HFFc6 (cell line): Measurements from ENCODE around the gene TPPP3. TPM values are rescaled to one million over a fixed set of nuclear protein-coding genes. Genes with fewer than 3 reads are reported as not detected.
"Not testable (repeated sequence)": the region's sequence is repeated elsewhere in the genome, so short reads cannot be mapped to it uniquely, and the experiment has no call there.

Experiments
- DNase-seq: peaks from one replicate; pipeline ENCODE4 v3.0.0-alpha.2; 2018
- H3K27ac Mint-ChIP-seq: 2 replicates; pipeline ENCODE4 v1.8.0; 2020; ENCODE audit warnings: mild to moderate bottlenecking, mixed read lengths
- H3K27me3 Mint-ChIP-seq: 2 replicates; pipeline ENCODE4 v1.8.0; 2021; ENCODE audit warnings: mild to moderate bottlenecking, moderate library complexity, mixed read lengths; ENCODE audit not compliant: insufficient read depth
- H3K36me3 Mint-ChIP-seq: 2 replicates; pipeline ENCODE4 v1.8.0; 2021; ENCODE audit warnings: low read depth, mixed read lengths
- H3K4me1 Mint-ChIP-seq: 2 replicates; pipeline ENCODE4 v1.8.0; 2020; ENCODE audit warnings: low read depth, mixed read lengths
- H3K4me3 Mint-ChIP-seq: 2 replicates; pipeline ENCODE4 v1.8.0; 2020; ENCODE audit warnings: mild to moderate bottlenecking, moderate library complexity, mixed read lengths
- H3K9me3 Mint-ChIP-seq: 2 replicates; pipeline ENCODE4 v1.8.0; 2020; ENCODE audit warnings: mild to moderate bottlenecking, mixed read lengths
- total RNA-seq, 6 experiments: library from RNA; stranded (reverse); fragmentation: NEBNext Ultra II Directional; extraction: Animal tissue kit (Norgen Biotek cat#: 25700); gene quantifications; 2 replicates in 1 of 6; 3 replicates in 5 of 6; pipeline ENCODE4 v1.2.3, GENCODE V29; 2021
- TF ChIP-seq, protein P1 (sequence below): fragments of 200-600 bp; sonication (generic); IDR thresholded peaks from 2 replicates; pipeline ENCODE4 v1.5.0; 2021; ENCODE audit warnings: antibody characterized with exemption, mild to moderate bottlenecking

The TPPP3 gene
- total RNA-seq, 6 experiments from 2014 or later = 0.21 to 0.28 TPM; not detected in 4

DNA sequence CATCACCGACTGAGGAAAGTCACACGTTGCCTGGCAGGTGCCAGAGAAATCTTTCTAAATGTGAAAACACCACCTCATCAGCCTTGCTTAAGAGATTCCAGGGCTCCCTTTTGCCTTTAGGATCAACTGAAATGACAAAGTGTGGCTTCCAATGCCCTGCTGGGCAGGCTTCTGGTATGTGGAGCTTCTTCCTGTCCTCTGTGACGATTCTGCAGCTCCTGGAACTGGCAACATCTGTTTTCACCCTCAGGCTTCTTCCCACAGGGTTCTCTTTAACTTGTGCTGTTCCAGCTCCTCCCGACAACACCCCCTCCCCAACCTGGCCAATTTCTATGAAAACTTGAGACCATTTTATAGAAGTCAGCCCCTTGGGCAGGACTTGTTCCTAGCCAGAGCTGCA is 27.7 kb upstream of the TPPP3 start:
- H3K27me3 Mint-ChIP-seq = peaks cover 23% of the 10 kb centered on the region
- TF ChIP-seq, protein P1, sequence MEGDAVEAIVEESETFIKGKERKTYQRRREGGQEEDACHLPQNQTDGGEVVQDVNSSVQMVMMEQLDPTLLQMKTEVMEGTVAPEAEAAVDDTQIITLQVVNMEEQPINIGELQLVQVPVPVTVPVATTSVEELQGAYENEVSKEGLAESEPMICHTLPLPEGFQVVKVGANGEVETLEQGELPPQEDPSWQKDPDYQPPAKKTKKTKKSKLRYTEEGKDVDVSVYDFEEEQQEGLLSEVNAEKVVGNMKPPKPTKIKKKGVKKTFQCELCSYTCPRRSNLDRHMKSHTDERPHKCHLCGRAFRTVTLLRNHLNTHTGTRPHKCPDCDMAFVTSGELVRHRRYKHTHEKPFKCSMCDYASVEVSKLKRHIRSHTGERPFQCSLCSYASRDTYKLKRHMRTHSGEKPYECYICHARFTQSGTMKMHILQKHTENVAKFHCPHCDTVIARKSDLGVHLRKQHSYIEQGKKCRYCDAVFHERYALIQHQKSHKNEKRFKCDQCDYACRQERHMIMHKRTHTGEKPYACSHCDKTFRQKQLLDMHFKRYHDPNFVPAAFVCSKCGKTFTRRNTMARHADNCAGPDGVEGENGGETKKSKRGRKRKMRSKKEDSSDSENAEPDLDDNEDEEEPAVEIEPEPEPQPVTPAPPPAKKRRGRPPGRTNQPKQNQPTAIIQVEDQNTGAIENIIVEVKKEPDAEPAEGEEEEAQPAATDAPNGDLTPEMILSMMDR = no peak
- no peak for DNase-seq
- H3K27ac Mint-ChIP-seq = no peak overlapping the region
- no peak overlapping the region for H3K4me3 Mint-ChIP-seq
- peaks cover 19% of the 10 kb centered on the region for H3K4me1 Mint-ChIP-seq
- no peaks in the 10 kb centered on the region for H3K36me3 Mint-ChIP-seq
- no peaks in the 10 kb centered on the region for H3K9me3 Mint-ChIP-seq

DNA sequence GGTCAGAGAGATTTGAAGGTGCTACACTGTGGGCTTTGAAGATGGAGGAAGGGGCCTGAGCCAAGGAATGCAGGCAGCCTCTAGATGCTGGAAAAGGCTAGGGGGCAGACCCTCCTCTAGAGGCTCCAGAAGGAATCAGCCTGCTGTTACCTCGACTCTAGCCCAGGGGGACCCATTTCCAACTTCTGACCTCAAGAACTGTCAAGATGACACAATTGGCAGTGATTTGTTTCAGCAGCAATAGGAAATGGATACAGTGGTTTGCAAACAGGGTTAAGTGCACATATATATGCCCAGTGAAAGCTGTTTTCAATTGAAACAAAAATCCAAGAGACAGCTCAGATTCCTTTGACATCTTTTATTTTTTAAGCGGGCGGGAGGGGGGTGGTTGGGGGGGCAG is 26.6 kb upstream of the TPPP3 start:
- H3K27me3 Mint-ChIP-seq = peaks cover 14% of the 10 kb centered on the region
- no peaks in the 10 kb centered on the region for H3K9me3 Mint-ChIP-seq
- no peak overlapping the region for H3K4me3 Mint-ChIP-seq
- no peak for DNase-seq
- peaks cover 25% of the 10 kb centered on the region for H3K4me1 Mint-ChIP-seq
- no peak overlapping the region for H3K27ac Mint-ChIP-seq
- TF ChIP-seq, protein P1 = peak; percentile 12; the same call in 1 of the 2 replicates
- no peaks in the 10 kb centered on the region for H3K36me3 Mint-ChIP-seq

DNA sequence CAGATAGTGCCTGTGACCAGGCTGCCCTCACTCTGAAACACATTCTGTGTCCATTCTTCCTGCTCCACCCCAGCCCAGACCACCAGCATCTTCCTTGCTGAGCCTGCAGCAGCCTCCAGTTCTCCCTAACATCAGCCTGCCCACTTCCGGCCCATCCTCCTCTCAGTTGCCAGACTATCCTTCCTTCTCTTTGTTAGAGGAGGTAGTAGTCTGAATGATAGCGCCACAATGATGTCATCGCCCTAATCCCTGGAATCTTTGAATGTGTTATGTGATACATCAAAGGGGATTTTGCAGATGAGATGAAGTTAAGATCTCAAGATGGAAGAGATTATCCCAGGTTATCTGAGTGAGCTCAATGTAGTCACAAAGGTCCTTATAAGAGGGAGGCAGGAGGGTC is 26.2 kb upstream of the TPPP3 start:
- no peak for DNase-seq
- H3K9me3 Mint-ChIP-seq = no peaks in the 10 kb centered on the region
- TF ChIP-seq, protein P1 = no peak
- H3K36me3 Mint-ChIP-seq = no peaks in the 10 kb centered on the region
- H3K27me3 Mint-ChIP-seq = peaks cover 13% of the 10 kb centered on the region
- peaks cover 26% of the 10 kb centered on the region for H3K4me1 Mint-ChIP-seq
- H3K27ac Mint-ChIP-seq = no peak overlapping the region
- H3K4me3 Mint-ChIP-seq = no peak overlapping the region

DNA sequence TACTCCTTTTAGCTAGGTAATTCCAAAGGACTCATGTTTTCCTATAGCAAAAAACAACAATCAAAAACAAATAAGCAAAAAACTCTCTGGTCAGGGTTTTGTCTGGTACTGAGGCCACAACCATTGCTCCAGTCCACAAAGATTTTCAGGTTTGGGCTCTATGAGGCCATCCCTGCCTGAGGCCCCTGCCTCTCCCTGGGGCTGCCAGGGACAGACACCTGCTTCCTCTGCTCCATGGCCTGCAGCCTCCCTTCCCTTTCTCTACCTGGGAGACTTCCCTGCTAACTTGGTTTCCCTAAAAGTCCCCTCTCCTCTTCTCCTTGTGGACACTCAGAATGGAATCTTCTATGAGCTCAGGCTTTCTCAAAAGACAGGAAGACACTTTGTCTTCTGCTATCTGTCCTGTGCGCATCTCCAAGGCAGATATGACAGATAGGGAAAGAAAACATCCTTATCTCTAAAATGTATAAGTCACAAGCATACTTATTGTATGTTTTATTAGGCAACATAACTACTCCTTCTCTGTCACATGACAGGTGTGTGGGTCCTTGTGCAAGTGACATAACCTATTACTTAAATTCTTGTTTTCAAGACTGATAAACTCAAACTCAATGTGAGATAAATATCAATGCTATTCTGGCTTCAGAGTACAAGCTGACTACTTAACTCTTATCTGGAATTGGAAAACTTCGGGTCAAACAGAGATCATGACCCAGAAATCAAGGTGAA is 24.2 kb upstream of the TPPP3 start:
- H3K27ac Mint-ChIP-seq = no peak overlapping the region
- no peaks in the 10 kb centered on the region for H3K36me3 Mint-ChIP-seq
- H3K27me3 Mint-ChIP-seq = peaks cover 10% of the 10 kb centered on the region
- TF ChIP-seq, protein P1 = no peak
- H3K9me3 Mint-ChIP-seq = no peaks in the 10 kb centered on the region
- no peak for DNase-seq
- H3K4me1 Mint-ChIP-seq = peaks cover 33% of the 10 kb centered on the region
- H3K4me3 Mint-ChIP-seq = no peak overlapping the region; the same call in 1 of the 2 replicates

DNA sequence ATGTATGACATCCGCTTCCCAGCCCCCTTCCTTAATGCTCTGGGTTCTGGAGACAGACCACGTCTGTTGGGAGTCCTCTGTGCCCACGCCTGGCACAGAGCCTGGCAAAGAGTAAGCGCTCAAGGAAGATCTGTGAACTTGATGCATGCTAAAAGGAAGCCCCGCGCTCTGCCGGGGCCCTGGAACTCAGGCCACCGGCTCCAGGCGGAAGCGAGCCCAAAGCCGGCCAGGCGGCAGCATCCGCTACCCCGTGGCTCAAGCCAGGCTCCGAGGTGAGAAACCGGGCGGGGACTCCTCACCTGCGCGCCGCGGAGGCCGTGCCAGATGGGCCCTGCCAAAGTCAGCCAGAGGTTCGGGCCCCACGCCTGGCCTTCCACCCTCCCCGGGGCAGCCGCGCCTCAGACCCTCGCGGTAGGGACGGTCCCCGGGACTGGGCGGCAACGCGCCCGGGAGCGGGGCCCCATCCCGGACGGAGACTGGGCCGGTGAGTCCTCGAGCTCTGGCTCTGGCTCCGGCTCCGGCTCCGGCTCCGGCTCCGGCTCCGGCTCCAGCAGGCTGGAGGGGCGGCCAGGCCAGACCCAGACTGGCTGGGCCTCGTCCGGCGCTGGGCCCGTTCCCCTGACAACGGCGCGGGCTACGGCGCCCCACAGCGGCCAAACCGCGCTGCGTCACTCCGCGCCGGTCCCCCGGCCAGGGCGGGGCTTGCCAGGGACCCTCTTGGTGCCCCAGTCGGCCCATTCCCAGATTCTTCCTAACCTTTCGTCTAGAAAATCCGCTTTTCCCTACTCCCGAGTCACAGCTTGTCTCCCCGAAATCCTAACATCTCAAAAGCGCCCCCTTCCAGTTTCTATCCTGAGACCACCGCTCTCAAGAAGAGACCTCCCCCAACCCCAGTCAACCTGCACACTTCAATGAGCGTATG is 22.8 kb upstream of the TPPP3 start, which contains the start of gene ZDHHC1:
Gene ZDHHC1 (minus strand): TSS at position 606 of the 922 bp plus-strand sequence. CDS start 8,702 bp downstream, outside the sequence.
- Mint-ChIP-seq H3K4me1 (peaks cover 33% of the 10 kb centered on the region), H3K4me3 (peak within 1 kb of the TSS; percentile 87), H3K9me3 (no peaks in the 10 kb centered on the region), H3K36me3 (no peaks in the 10 kb centered on the region), H3K27me3 (peaks cover 8% of the 10 kb centered on the region), H3K27ac (peak within 1 kb of the TSS; percentile 80)
- peak; percentile 33 for DNase-seq
- TF ChIP-seq, protein P1 = peak; percentile 80

DNA sequence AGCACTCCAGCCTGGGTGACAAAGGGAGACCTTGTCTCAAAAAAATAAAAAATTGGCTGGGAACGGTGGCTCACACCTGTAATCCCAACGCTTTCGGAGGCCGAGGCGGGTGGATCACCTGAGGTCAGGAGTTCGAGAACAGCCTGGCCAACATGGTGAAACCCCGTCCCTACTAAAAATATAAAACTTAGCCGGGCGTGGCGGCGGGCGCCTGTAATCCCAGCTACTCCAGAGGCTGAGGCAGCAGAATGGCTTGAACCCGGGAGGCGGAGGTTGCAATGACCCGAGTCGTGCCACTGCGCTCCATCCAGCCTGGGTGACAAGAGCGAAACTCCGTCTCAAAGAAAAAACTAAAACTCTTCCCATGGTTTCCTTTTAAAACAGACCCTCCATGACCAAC is 22.1 kb upstream of the TPPP3 start:
- not testable (repeated sequence) for H3K9me3 Mint-ChIP-seq, H3K36me3 Mint-ChIP-seq, H3K27me3 Mint-ChIP-seq, DNase-seq
- peak overlapping the region; percentile 52; the same call in 1 of the 2 replicates for H3K27ac Mint-ChIP-seq
- H3K4me1 Mint-ChIP-seq = peaks cover 33% of the 10 kb centered on the region
- peak overlapping the region; percentile 78 for H3K4me3 Mint-ChIP-seq
